Stimulated activated CD4-positive, alpha-beta T cell treated with anti-CD3 and anti-CD28 coated beads, Interleukin-15, amount 100 ng/mL, for 1 hour (primary cell): Measurements from ENCODE around the gene FXYD2.

Experiments used
- DNase-seq, 2 donors: peaks; one replicate each; pipeline ENCODE4 v3.0.0-alpha.2; 2020; ENCODE audit warnings: low read depth in 1 of 2, low spot score in 1 of 2

FXYD2 gene

GRCh38 chr11:117859061-117859460 is 34.5 kb upstream of the FXYD2 start:
- no peak for DNase-seq

- no peak for DNase-seq
These were observed 33.3 kb upstream of the FXYD2 start for GRCh38 chr11:117857734-117858414.

DNA sequence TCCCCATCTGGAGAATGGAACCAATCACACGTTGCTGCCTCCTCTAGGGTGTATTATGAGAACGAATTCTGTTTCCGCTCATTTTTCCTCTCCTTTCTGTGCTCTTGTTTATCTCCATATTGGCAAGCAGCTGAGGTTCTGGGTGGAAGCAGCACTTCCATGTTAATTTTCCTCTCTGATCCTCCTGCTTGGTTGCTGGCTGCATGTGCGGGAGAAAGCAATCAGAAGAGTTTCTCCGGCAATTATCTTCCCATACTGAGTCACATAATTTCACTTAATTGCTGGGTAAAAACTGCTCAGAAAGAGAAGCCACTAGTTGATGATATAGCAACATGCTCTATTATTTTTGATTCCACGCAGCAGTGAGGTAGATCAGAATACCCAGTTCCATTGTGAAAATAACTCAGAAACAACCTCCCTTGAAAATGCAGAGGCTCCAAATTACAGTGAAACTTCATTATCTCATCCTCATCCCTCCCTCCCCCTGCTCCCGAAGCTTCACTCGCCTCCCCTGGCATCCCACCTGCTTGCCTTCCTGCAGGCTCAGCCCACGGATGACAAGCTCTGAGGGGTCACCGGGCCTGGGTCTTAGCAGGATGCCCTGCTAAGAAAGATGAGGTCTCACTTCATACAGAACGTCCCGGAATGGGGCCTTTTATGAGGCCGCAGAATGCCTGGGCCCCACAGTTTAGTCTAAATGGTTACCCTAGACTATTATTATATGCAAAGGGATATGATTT is 31.5 kb upstream of the FXYD2 start:
- no peak for DNase-seq

DNA sequence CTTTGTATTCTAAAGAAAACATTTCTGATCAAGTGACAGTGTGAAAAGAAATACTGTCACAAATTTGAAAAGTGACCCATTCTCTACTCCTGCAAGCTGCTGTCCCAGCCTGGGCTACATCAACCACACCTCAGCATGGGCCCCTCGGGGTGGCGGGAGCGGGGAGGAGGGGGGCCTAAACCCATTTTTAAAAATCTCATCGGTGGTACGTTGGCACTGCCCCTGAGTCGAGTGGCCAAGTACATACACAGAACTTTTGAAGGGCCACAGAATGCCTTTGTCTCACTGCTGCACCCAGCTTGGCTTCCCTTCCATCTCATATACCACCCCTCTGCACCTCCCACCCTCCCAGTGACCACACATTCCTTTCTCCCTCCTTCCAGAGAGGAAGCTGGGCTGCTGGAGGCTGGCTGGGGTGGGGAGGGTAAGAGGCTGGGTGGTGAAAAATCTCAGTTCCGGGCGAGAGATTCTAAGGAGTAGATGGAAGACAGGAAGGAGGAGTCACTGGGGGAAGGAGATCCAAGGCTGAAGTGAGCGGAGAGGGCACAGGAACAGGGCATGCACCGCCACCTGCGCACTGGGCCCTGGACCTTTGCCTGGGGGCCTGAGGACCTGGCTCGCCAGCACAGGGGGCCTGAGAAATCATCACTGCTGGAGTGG is 30.8 kb upstream of the FXYD2 start:
- no peak for DNase-seq

DNA sequence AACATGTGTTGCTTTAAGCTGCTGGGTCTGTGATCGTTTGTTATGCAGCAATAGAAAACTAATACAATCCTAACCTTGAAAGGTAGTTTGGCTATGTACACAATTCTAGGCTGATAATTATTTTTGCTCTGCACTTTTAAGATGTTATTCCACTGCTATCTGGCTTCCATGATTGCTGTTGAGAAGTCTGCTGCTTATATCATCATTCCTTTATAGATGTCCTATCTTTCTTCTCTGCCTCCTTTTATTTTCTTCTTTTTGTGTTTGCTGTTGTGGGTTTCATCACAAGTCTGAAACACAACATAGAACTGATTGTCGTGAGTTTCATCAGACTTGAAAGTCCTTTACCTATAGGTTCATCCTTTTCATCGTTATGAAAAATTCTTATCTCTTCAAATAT is 27.8 kb upstream of the FXYD2 start:
- no peak for DNase-seq

DNA sequence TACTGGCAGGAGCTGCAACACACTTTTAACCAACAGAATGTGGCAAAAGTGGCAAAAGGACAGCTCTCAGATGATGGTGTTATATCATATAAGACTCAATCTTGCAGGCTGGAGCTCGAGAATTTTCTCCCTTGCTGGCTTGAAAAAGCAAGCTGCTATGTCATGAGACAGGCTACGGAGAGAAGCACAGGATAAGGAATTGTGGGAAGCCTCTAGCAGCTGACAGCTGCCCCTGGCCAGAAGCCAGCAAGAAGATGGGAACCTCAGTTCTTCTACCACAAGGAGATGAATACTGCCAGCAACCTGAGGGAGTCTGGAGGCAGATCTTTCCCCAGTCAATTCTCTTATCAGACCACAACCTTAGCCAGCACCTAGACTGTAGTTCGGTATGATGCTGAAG is 27.3 kb upstream of the FXYD2 start:
- no peak for DNase-seq

GRCh38 chr11:117851106-117851505 is 26.6 kb upstream of the FXYD2 start:
- no peak for DNase-seq

- DNase-seq = no peak
These were observed 25.4 kb upstream of the FXYD2 start for GRCh38 chr11:117849781-117850414.

- DNase-seq = peak; percentile 65 to 74
These were observed 19.3 kb upstream of the FXYD2 start for GRCh38 chr11:117843666-117844484.

DNA sequence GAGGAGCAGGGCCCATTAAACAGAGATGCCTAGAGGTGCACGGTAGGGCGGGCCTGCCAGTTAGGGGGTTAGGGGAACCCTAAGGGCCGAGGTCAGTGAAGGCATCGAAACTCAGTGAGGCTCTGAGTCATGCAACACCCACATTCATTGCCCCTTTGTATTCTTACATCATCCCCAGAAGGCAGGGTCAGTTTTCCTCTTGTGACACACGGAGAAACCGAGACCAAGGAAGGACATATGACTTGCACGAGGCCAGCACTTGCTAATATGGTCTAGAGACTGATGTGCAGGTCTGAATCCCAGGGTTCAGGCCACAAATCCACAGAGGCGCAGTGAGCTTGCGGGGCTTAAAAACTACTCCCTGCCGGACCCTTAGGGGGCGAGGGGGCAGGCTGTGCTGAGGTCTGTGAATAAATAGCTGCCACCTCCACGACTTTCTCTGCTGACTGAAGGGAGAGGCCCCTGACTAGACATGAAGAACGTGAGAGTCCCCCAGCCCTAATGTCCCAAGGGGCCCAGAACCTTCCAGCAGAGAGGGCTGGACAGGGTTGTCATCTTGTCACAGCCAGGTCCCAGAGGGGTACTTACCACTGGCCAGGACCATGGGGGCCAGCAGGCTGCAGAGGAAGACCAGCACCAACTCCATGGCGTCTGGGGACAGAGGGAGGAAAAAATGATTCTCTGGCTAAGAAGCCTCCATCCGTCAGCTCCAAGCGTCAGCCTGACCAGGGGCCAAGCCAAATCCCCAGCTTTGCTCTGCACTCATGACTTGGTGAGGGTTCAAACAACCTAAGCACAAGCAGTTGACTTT is 17.8 kb upstream of the FXYD2 start:
- DNase-seq = no peak

- no peak for DNase-seq
These were observed 17.0 kb upstream of the FXYD2 start for GRCh38 chr11:117841551-117842031.

GRCh38 chr11:117840881-117841550 is 16.5 kb upstream of the FXYD2 start:
- no peak for DNase-seq

- no peak for DNase-seq
These were observed 15.6 kb upstream of the FXYD2 start for GRCh38 chr11:117839936-117840813.

DNA sequence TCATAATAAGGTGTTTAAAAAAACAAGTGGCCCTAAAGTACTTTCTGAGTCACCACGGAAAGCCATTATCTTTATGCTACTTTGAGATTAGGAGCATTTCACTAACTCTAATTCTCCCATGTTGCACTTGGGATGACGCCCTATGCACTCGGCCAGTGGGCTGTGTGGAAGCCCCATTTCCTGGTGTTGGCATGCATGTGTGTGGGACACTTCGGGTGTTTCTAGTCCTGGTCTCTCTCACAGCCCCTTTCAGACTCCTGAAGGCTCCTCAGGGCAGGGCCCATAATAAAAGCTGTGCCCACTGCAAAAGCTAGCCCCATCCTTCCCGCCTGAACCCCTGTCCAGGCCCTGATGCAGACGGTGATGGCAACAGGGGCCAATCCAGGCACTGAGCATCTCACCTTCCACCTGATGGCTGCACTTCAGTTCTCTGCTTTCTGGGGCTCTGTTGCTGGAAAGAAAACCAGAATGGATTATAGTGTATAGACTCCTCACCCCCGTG is 14.9 kb upstream of the FXYD2 start:
- no peak for DNase-seq

- no peak for DNase-seq
These were observed 14.4 kb upstream of the FXYD2 start for GRCh38 chr11:117838901-117839300.

GRCh38 chr11:117837791-117838190 is 13.2 kb upstream of the FXYD2 start:
- no peak for DNase-seq

DNA sequence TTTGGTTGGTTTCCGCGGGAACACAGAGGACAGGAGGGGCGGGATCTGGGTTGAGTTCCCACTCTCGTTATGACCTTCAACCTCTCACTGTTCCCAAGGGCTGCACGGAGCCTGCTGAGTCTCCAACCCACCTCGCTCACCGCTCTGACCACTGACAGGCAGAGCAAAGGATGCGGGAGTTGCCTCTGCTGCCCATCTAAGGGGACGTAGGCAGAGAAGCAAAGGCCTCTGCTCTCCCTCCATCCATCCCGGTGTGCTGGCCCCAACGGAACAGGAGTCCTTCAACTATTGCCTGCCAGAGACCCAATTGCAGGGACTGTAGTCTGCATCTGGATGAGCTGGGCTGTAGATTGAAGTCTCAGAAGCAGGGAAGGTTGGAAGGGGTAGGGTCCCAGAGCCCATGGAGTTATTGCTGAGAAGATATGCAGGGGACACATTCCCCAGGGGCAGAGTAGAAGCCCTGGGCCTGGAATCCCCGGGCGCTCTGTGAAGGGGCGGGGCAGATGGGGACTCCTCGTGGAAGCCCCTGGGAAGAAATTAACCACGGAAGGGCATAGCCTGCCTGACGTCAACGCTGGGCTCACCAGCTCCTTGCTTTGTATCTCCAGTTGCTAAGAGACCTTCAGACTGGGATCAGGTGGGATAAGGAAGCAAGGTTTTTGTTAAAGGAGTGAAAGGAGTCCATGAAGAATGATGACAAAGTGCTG is 12.7 kb upstream of the FXYD2 start:
- DNase-seq = no peak
